HG03135 (cell line): ENCODE results near the gene NAXE.
"Not testable (repeated sequence)": the region's sequence is repeated elsewhere in the genome, so short reads cannot be mapped to it uniquely, and the experiment has no call there.

Source experiments
- ATAC-seq: cut with Tn5 transposase; IDR thresholded peaks from one replicate; pipeline ENCODE4 v1.9.1; 2021; ENCODE audit warnings: mild to moderate bottlenecking, moderate library complexity; ENCODE audit not compliant: unreplicated experiment

The NAXE gene

GRCh38 chr1:156592158-156592909 lies 758 bp downstream of the NAXE start:
- ATAC-seq: no peak

- no peak for ATAC-seq
These were observed 1.5 kb downstream of the NAXE start for GRCh38 chr1:156592910-156593660.

- no peak for ATAC-seq
These were observed 2.0 kb downstream of the NAXE start for GRCh38 chr1:156593661-156593989.

- ATAC-seq: no peak
These were observed 2.6 kb downstream of the NAXE start for GRCh38 chr1:156594190-156594589.

GRCh38 chr1:156595016-156595415 lies 3.4 kb downstream of the NAXE start:
- no peak for ATAC-seq

GRCh38 chr1:156596426-156596825 lies 4.8 kb downstream of the NAXE start:
- no peak for ATAC-seq

GRCh38 chr1:156598125-156598524 lies 6.5 kb downstream of the NAXE start:
- ATAC-seq: no peak

GRCh38 chr1:156598731-156599432 lies 7.3 kb downstream of the NAXE start:
- ATAC-seq: no peak

GRCh38 chr1:156599811-156600210 lies 8.2 kb downstream of the NAXE start:
- no peak for ATAC-seq

GRCh38 chr1:156600733-156601121 lies 9.2 kb downstream of the NAXE start:
- ATAC-seq: no peak

GRCh38 chr1:156601122-156601830 lies 9.7 kb downstream of the NAXE start, which contains the start of gene GPATCH4:
GPATCH4 (minus strand) TSS chr1:156601479.
- ATAC-seq: peak; percentile 48

GRCh38 chr1:156601892-156602291 lies 10.3 kb downstream of the NAXE start:
- peak; percentile 22 for ATAC-seq

- no peak for ATAC-seq
These were observed 11.0 kb downstream of the NAXE start for GRCh38 chr1:156602557-156602993.

- ATAC-seq: not testable (repeated sequence)
These were observed 15.8 kb downstream of the NAXE start for GRCh38 chr1:156607344-156607743.

GRCh38 chr1:156608036-156608674 lies 16.6 kb downstream of the NAXE start:
- peak; percentile 68 for ATAC-seq

GRCh38 chr1:156608981-156609380 lies 17.4 kb downstream of the NAXE start:
- no peak for ATAC-seq

GRCh38 chr1:156610072-156610471 lies 18.5 kb downstream of the NAXE start:
- ATAC-seq: not testable (repeated sequence)

- ATAC-seq: no peak
These were observed 21.1 kb downstream of the NAXE start for GRCh38 chr1:156612666-156613065.

GRCh38 chr1:156615946-156616345 lies 24.4 kb downstream of the NAXE start:
- ATAC-seq: no peak

GRCh38 chr1:156616463-156616862 lies 24.9 kb downstream of the NAXE start:
- no peak for ATAC-seq
